Smooth muscle cell (in vitro differentiated cells): ENCODE measurements around the gene LBX1. TPM values are rescaled to one million over a fixed set of nuclear protein-coding genes. Genes with fewer than 3 reads are reported as not detected.

Source experiments
- DNase-seq: peaks from one replicate; lab custom pipeline; 2025; ENCODE audit not compliant: unreplicated experiment; lab: John Stamatoyannopoulos, UW
- H2AFZ ChIP-seq: fragments of 200-600 bp; sonication (generic); 2 replicates; pipeline ENCODE4 v1.6.0; 2016; ENCODE audit warnings: antibody characterized with exemption, low read depth, mild to moderate bottlenecking
- H3F3A ChIP-seq: fragments of 200-600 bp; sonication (generic); 2 replicates; pipeline ENCODE4 v1.6.0; 2017; ENCODE audit warnings: antibody characterized with exemption, low read depth
- H3K27ac ChIP-seq: fragments of 200-600 bp; sonication (generic); 2 replicates; pipeline ENCODE4 v1.5.1; 2016; ENCODE audit warnings: low read depth, mild to moderate bottlenecking
- H3K27me3 ChIP-seq: fragments of 200-600 bp; sonication (generic); 2 replicates; pipeline ENCODE4 v1.6.1; 2016; ENCODE audit warnings: low read depth, mild to moderate bottlenecking
- H3K36me3 ChIP-seq: fragments of 200-600 bp; sonication (generic); 2 replicates; pipeline ENCODE4 v1.5.1; 2016; ENCODE audit warnings: low read depth
- H3K4me1 ChIP-seq: fragments of 200-600 bp; sonication (generic); 2 replicates; pipeline ENCODE4 v1.5.1; 2016; ENCODE audit warnings: low read depth
- H3K4me2 ChIP-seq: fragments of 200-600 bp; sonication (generic); 2 replicates; pipeline ENCODE4 v1.6.0; 2016; ENCODE audit warnings: mild to moderate bottlenecking
- H3K4me3 ChIP-seq: fragments of 200-600 bp; sonication (generic); 2 replicates; pipeline ENCODE4 v1.5.1; 2016; ENCODE audit warnings: mild to moderate bottlenecking
- H3K79me2 ChIP-seq: fragments of 200-600 bp; sonication (generic); 2 replicates; pipeline ENCODE4 v1.6.0; 2016; ENCODE audit warnings: low read depth, mild to moderate bottlenecking
- H3K9ac ChIP-seq: fragments of 200-600 bp; sonication (generic); 2 replicates; pipeline ENCODE4 v1.6.0; 2016; ENCODE audit warnings: low read depth
- H3K9me3 ChIP-seq: fragments of 200-600 bp; sonication (generic); replicated peaks from 2 replicates; pipeline ENCODE4 v1.5.1; 2016; ENCODE audit warnings: low read depth
- H4K20me1 ChIP-seq: fragments of 200-600 bp; sonication (generic); 2 replicates; pipeline ENCODE4 v1.6.0; 2016; ENCODE audit warnings: low read depth
- CTCF ChIP-seq: fragments of 200-600 bp; sonication (generic); IDR thresholded peaks from 2 replicates; pipeline ENCODE4 v1.5.1; 2017; ENCODE audit warnings: borderline replicate concordance, mild to moderate bottlenecking, antibody characterized with exemption; ENCODE audit not compliant: insufficient read depth, poor library complexity, severe bottlenecking
- WGBS: methylation state at CpG from one replicate; pipeline ENCODE4 v1.1.7; 2016; ENCODE audit warnings: low lambda C conversion rate; 5-methylcytosine and 5-hydroxymethylcytosine counted together
- polyA plus RNA-seq: library from polyadenylated mRNA; unstranded; fragments of >200 nt; fragmentation: Nextera tagmentation; extraction: Ambion mirVana; gene quantifications from 2 replicates; pipeline ENCODE4 v1.2.1, GENCODE V29; 2016
- total RNA-seq: library from RNA; depleted of rRNA; stranded (reverse); fragments of >200 nt; gene quantifications from 2 replicates; pipeline ENCODE4 v1.2.3, GENCODE V29; 2014

LBX1 gene
- total and polyA plus RNA-seq, 2 experiments from 2014 or later = not detected

GRCh38 chr10:101182936-101183335 lies 46.3 kb downstream of the LBX1 start:
- H3K79me2 ChIP-seq = no peaks in the 10 kb centered on the region
- H3K9ac ChIP-seq = no peak overlapping the region
- 76% methylated on average over 2 of the region's 2 CpGs for WGBS
- TF ChIP-seq CTCF = no peak
- no peaks in the 10 kb centered on the region for H3K9me3 ChIP-seq
- no peak overlapping the region for H3K4me3 ChIP-seq
- H4K20me1 ChIP-seq = no peaks in the 10 kb centered on the region
- no peaks in the 10 kb centered on the region for H3F3A ChIP-seq
- H3K36me3 ChIP-seq = no peaks in the 10 kb centered on the region
- no peak overlapping the region for H2AFZ ChIP-seq
- peaks cover 20% of the 10 kb centered on the region for H3K27me3 ChIP-seq
- H3K4me2 ChIP-seq = no peak overlapping the region
- no peak overlapping the region for H3K27ac ChIP-seq
- DNase-seq = no peak
- H3K4me1 ChIP-seq = no peaks in the 10 kb centered on the region

Other genes with a start within 250 kb of the LBX1 start
- gene MRPL43, start 242.0 kb downstream of the LBX1 start, total RNA-seq = 59.3 and 89.9 TPM in 2 replicates
- gene MRPL43, start 242.0 kb downstream of the LBX1 start, polyA plus RNA-seq = 104 and 120 TPM in 2 replicates
- 2.0 and 2.3 TPM in 2 replicates for gene TWNK, start 241.9 kb downstream of the LBX1 start, total RNA-seq
- gene TWNK, start 241.9 kb downstream of the LBX1 start, polyA plus RNA-seq = 2.5 and 3.9 TPM in 2 replicates
- gene LZTS2, start 229.7 kb downstream of the LBX1 start, total RNA-seq = 54.9 and 57.9 TPM in 2 replicates
- 96.2 and 103 TPM in 2 replicates for gene LZTS2, start 229.7 kb downstream of the LBX1 start, polyA plus RNA-seq
- gene PDZD7, start 198.3 kb downstream of the LBX1 start, total RNA-seq = 2.0 and 4.5 TPM in 2 replicates
- 0.93 and 4.2 TPM in 2 replicates for gene PDZD7, start 198.3 kb downstream of the LBX1 start, polyA plus RNA-seq
- 79.1 and 86.9 TPM in 2 replicates for gene SFXN3, start 198.2 kb downstream of the LBX1 start, total RNA-seq
- 92.1 and 120 TPM in 2 replicates for gene SFXN3, start 198.2 kb downstream of the LBX1 start, polyA plus RNA-seq
- 11.5 and 13.1 TPM in 2 replicates for gene KAZALD1, start 167.5 kb downstream of the LBX1 start, total RNA-seq
- 20.3 and 20.4 TPM in 2 replicates for gene KAZALD1, start 167.5 kb downstream of the LBX1 start, polyA plus RNA-seq
- gene TLX1, start 98.2 kb downstream of the LBX1 start, total RNA-seq = 0.04 TPM in 1 of 2 replicates, not detected in the other
- gene TLX1, start 98.2 kb downstream of the LBX1 start, polyA plus RNA-seq = not detected in 2 replicates
- 16.8 and 18.5 TPM in 2 replicates for gene BTRC, start 124.7 kb upstream of the LBX1 start, total RNA-seq
- 9.6 and 14.7 TPM in 2 replicates for gene BTRC, start 124.7 kb upstream of the LBX1 start, polyA plus RNA-seq